ENCODE data around the gene MYO5C.

The MYO5C gene

DNA sequence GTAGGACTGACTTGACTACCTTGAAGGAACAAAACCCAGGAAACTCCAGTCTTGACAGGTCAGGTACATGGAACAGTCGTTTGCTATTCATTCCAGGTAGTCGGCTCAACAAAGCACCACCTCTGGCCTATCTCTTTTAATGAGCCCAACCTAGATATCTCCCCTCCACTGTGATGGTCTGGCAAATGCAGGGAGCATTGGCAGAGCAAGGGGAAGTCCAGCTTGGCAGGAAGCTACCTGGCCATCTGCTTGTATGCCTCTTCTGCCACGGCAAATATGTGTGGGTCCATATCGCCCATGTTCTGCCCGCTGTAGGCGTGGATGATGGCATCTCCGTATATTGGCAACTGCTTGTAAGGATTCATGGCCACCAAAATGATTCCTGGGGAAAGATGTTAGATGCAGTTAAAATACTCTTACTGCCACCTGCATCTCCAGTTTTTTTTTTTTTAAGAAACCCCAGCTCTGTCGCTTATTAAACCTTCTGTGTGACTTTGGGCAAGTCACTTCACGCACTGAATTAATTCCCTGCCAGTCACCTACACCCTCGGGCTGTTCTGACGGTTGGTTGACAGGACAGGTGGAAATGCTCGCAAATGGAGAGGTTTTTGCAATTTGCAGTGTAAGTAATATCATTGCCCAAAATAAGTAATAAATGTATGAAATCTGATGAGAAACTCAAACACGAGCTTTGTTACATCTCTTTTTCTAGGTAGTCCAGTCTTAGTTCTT, 16.8 kb downstream of the MYO5C start:
- DNase-seq, result no peak

- DNase-seq, result no peak
Measured at GRCh38 chr15:52278135-52278534, 17.5 kb downstream of the MYO5C start.

GRCh38 chr15:52277575-52277974, 18.0 kb downstream of the MYO5C start:
- no peak for DNase-seq

- DNase-seq, result no peak
Measured at GRCh38 chr15:52276256-52276770, 19.3 kb downstream of the MYO5C start.

GRCh38 chr15:52263563-52264282, 31.9 kb downstream of the MYO5C start:
- DNase-seq, result no peak

- peak in 1 of 5 experiments; percentile 28 for DNase-seq
Measured at GRCh38 chr15:52262364-52262763, 33.2 kb downstream of the MYO5C start.

DNA sequence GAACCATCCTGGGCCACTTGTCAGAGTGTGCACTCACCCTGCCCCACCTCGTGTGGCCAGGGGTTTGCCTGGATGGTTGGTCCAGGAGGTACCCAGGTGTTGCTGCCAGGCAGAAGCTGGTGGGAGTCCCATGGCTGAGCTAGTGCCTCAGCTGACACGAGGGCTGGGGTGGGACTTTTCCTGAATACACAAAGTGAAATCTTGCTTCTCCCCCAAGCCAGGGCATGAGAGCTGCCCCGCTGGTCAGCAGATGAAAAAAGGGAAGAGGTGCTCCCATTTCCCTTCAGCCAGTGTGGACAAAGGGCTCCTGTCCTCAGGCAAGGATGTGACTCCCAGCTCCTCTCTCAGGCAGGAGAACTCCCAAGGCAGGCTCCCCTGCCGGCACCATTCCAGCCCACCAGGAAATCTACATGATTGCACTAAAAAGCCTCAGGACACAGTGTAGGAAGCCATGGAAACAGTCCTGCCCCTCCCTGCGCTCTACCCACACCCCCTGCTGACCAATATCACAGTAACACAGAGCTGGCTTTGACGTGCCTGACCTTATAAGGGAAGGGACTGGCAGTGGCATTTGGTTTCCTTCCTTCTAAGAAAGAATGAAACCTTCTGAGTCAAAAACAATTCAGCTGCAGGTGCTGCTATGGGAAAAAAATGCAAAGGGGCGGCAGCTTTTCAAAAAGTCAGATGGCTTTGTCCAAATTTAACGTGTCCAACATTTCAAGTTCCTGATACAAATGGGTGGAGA, 33.9 kb downstream of the MYO5C start:
- DNase-seq, result peak in 3 of 5 experiments; percentile 15 to 97 (median 27)

DNA sequence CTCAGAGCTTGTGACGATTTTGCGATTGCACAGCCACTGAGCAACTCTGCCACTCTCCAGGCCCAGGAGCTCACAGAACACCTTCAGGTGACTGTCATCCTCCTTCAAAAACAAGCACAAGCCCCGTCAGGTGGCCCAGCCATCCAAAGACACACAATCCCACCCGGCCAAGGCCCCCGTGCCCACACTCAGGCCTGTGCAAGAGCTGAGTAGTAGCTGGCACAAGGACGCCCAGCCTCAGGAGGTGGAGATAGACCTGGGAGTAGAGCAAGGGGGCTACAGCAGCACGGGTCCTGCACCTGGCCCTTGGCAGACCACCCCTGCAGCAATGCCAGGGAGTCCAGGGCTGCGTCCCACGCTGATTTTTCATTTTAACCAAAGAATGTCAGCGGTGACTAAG, 34.6 kb downstream of the MYO5C start:
- no peak for DNase-seq

GRCh38 chr15:52259503-52259902, 36.1 kb downstream of the MYO5C start:
- DNase-seq, result no peak

- no peak for DNase-seq
Measured at GRCh38 chr15:52258461-52258860, 37.1 kb downstream of the MYO5C start.

DNA sequence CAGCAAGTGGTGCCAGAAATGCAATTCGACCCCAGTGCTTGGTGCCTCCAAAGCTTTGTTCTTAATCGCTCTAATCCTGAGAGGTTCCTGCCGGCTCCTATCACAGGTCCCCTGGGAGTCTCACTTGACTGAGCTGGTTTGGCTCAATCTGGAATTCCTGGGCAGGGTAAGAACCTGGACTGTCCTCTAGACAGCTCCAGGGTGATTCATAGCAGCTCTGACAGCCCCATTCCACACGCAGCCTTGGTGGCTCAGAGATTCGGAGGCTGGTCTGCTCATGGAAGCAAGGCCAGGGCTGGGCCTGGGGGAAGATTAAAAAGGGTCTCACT, 37.9 kb downstream of the MYO5C start:
- DNase-seq, result no peak

DNA sequence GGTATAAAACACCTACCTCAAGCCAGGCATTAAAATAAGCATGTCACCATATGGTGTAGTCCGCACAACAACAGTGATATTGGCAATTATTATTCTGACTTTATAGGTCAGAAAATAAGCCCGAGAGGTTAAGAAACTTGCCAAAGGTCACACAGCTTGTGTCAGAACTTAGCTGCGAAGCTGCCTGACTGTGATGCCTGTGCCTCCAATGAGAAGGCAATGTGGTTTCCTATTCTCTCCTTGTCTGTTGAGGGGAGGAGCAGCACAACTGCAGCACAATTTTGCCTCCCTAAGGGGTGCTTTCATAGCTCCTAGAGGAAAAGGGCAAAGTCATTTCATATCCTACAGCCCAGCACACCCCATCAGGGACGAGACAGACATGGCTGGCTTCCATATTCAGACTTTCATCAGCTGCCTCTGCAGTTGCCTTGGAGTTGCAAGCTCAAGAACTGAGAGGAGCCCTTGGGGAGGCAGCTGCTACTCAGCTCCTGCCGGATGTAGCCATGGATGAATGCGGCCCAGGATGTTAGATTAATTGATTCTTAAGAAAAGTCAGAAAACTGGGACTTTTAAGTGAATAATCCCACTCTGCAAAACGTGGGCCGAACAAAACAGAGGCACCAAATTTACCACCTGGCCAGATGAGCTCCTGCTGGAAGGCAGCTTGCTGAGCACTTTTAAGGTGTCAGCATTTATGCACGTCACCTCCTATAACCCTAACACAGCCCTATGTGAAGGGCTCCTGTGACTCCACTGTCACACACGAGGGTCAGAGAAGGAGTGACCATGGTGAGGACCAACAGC, 38.5 kb downstream of the MYO5C start:
- peak in 1 of 5 experiments; percentile 62 for DNase-seq

DNA sequence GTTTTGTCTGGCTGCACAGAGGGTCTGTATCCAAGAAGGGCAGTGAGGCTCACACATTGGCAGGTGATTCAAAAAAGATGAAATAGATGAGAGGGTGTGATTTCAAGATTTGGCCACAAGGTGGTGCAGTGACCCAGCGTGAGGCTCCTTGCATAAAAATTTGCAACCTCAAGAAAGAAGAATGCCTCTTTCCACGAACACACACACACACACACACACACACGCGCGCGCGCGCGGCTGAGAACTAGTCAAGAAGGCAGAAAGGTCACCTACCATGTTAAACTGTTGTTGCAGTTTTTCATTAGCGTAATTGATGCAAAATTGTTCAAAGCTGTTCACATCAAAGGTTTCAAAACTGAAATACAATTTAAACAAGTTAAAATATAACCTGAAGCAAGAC, 39.2 kb downstream of the MYO5C start:
- DNase-seq, result peak; percentile 20 to 89 (median 56)

DNA sequence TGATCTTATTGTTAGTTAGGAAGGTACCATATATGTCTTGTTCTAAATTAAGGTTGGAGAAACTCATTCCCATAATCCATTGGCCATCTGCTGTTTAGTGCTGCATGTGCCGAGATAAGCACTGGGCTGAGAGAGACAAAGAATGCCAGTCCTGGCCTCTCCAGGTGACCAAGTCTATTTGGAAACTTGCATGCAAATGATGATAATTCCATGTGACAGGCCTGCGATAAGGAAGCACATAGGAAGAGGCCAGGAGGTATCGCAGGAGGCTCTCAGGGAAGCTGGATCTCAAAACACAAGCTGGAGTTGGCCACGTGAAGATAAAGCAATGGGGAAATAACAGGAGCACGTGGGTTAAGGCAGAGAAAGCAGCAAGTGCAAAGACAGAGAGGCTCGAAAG, 39.7 kb downstream of the MYO5C start:
- DNase-seq, result no peak

DNA sequence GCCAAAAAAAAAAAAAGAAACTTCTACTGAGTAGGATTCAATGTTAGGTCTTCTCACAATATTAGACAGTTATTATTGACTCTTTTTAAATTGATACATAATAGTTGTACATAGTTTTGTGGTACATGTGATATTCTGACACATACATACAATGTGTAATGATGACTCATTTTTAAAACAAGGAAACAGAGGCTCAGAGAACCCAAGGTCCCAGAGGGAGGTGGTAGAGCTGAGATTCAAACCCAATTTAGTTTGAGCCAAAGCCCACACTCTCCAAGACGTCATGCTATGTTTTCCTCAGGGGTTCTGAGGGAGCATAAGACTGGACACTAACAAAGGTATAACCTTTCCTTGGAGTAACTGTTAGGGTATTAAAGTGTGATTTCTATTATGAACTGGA, 40.6 kb downstream of the MYO5C start:
- no peak for DNase-seq

- no peak for DNase-seq
Measured at GRCh38 chr15:52254391-52254790, 41.2 kb downstream of the MYO5C start.

DNA sequence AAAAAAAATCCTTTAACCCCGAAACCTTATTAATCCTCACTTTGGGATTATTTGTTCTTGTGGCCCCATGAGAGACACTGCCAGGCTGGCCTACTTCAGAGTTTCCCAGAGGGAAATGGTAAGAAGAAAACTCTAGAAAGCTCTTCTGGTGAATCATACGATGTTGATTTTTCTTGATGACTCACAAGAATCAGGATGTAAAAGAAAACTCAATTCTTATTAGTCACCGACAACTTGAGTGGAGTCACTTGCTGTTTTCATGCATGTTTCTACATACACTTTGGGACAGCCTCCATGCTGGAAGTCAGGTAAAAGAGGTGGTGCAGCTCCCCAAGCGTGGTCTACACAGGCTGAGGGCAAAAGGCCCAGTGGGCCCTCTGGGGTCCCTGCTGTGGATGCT, 42.8 kb downstream of the MYO5C start:
- no peak for DNase-seq

- no peak for DNase-seq
Measured at GRCh38 chr15:52251144-52251860, 44.3 kb downstream of the MYO5C start.

- no peak for DNase-seq
Measured at GRCh38 chr15:52247461-52247860, 48.1 kb downstream of the MYO5C start.

GRCh38 chr15:52246686-52247431, 48.7 kb downstream of the MYO5C start:
- DNase-seq, result no peak

Measured in T-helper 2 cell (primary cell).